Thyroid gland (tissue), 4 donors: ENCODE data around the gene COL11A2.

Experiments
- CTCF ChIP-seq, 6 experiments: fragments of 200-600 bp in 3 of 6; fragments of 450-650 bp in 3 of 6; sonication (generic) in 3 of 6; IDR thresholded peaks; one replicate each; pipeline ENCODE4 v1.5.1; 2016 to 2019; ENCODE audit warnings: antibody characterized with exemption in 6 of 6, mild to moderate bottlenecking in 2 of 6, inconsistent platforms in 1 of 6, moderate library complexity in 1 of 6
- POLR2A ChIP-seq, 2 donors: fragments of 450-650 bp; IDR thresholded peaks; one replicate each; pipeline ENCODE4 v1.6.1; 2017; ENCODE audit warnings: antibody characterized with exemption in 2 of 2, mild to moderate bottlenecking in 2 of 2, moderate library complexity in 1 of 2

- no peak for TF ChIP-seq CTCF (IDR thresholded peaks at IDR 0.05)
- no peak for TF ChIP-seq POLR2A (IDR thresholded peaks at IDR 0.05)
Observed at GRCh38 chr6:33235221-33235634, 43.0 kb upstream of the COL11A2 start.
